ENCODE data around the gene CSKMT.

GRCh38 chr11:62702246-62702645, 37.1 kb downstream of the CSKMT start:
- TF ChIP-seq CTCF (IDR thresholded peaks at IDR 0.05), result no peak
- no peak for TF ChIP-seq POLR2A (IDR thresholded peaks at IDR 0.05)

Measured in esophagus squamous epithelium (tissue), 4 donors.